Measurements from ENCODE around the gene NFATC1.

NFATC1 gene

DNA sequence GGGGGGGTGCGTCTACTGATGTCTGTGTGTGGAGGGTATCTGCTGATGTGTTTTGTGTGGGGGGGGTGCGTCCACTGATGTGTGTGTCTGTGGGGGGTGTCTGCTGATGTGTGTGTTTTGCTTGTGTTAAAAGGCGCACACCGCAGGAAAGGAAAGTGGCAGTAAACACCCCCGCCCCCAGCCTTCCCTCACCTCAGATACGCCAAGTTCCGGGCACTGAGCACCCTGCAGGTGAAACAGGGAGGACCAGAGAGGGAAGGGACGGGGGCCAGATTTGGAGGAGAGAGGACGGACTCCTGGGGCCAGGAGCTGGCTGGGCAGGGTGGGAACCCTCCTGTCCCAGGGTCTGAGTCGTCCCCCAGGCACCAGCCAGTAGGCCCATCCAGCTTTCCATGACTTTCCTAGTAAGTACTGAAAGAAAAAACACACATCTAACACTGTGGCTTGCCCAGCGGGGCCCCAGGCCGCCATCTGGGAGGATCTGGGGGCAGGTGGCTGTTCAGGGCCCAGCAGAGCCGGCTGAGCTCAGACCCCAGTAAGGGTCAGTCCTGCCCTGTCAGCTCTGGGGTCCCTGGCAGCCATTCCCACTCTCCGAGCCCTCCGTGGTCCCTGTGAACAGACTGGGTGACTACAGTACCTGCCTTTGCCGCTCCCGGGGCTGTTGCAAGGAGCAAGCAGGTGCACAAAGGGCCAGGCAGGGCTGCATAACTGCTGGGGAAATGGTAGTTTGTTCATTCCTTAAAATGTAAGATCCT is 126.9 kb downstream of the NFATC1 start:
- H3K4me3 ChIP-seq (ENCODE audit: low read depth, low read length): no peak overlapping the region
- no peak for DNase-seq (ENCODE audit: low read depth)
- TF ChIP-seq, protein P1, sequence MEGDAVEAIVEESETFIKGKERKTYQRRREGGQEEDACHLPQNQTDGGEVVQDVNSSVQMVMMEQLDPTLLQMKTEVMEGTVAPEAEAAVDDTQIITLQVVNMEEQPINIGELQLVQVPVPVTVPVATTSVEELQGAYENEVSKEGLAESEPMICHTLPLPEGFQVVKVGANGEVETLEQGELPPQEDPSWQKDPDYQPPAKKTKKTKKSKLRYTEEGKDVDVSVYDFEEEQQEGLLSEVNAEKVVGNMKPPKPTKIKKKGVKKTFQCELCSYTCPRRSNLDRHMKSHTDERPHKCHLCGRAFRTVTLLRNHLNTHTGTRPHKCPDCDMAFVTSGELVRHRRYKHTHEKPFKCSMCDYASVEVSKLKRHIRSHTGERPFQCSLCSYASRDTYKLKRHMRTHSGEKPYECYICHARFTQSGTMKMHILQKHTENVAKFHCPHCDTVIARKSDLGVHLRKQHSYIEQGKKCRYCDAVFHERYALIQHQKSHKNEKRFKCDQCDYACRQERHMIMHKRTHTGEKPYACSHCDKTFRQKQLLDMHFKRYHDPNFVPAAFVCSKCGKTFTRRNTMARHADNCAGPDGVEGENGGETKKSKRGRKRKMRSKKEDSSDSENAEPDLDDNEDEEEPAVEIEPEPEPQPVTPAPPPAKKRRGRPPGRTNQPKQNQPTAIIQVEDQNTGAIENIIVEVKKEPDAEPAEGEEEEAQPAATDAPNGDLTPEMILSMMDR (IDR thresholded peaks at IDR 0.05; ENCODE audit: low read depth, low read length, missing control alignments): no peak
- in situ Hi-C loops (cut with HindIII; ENCODE audit: low sequenced_read_pairs): no loop called here

DNA sequence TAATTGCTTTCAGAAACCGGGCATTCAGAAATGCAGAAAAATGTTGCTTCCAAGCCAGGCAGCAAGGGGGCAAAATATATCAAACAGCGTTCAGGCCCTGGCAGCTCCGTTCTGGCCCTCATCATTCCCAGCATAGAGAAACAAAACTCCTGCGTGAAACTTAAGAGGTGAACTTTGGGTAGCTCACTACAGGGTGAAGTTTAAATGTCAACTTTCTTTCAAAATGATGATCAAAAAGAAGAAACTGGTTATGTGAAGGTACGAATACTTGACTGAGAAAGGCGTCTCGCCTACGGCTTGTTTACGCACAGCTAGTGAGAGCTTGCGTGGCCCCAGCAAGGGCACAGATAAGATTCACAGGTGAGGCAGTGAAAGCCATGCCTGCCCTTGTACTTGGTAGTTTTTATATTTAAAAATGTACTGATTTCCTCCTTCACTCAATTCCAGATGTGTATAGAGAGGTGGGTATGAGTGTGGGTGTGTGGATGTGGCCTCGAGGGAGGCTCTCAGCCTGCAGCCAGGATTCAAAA is 127.5 kb downstream of the NFATC1 start:
- H3K4me3 ChIP-seq (ENCODE audit: low read depth, low read length): no peak overlapping the region
- no peak for DNase-seq (ENCODE audit: low read depth)
- in situ Hi-C loops (cut with HindIII; ENCODE audit: low sequenced_read_pairs): no loop called here

DNA sequence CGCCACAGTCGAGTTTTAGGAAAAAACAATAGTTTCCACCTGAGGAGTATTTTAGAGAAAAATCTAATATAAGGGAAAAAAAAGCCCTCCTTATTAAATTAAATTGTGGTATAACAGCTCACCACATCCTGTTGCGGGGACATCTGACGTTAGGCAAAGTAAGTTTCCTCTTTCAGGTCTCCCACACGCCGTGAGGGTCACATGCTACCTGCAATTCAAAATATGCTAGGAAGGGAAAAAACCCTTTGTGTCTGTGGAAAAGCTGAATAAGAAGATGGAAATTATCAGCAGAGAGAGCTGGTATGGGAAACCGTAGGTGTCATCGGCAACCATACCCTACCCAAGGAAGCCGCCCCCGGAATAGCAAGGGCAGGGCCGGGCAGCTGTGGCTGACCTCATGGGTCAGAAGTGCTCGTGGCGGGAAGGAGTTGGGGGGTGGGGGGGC is 128.0 kb downstream of the NFATC1 start:
- no peak overlapping the region for H3K4me3 ChIP-seq (ENCODE audit: low read depth, low read length)
- TF ChIP-seq, protein P1 (IDR thresholded peaks at IDR 0.05; ENCODE audit: low read depth, low read length, missing control alignments): no peak
- DNase-seq (ENCODE audit: low read depth): no peak
- in situ Hi-C loops (cut with HindIII; ENCODE audit: low sequenced_read_pairs): no loop called here

More for the DNA sequence above, 127.5 kb downstream of the NFATC1 start:
- TF ChIP-seq, protein P1 (IDR thresholded peaks at IDR 0.05; ENCODE audit: low read depth, low read length, missing control alignments): no peak

DNA sequence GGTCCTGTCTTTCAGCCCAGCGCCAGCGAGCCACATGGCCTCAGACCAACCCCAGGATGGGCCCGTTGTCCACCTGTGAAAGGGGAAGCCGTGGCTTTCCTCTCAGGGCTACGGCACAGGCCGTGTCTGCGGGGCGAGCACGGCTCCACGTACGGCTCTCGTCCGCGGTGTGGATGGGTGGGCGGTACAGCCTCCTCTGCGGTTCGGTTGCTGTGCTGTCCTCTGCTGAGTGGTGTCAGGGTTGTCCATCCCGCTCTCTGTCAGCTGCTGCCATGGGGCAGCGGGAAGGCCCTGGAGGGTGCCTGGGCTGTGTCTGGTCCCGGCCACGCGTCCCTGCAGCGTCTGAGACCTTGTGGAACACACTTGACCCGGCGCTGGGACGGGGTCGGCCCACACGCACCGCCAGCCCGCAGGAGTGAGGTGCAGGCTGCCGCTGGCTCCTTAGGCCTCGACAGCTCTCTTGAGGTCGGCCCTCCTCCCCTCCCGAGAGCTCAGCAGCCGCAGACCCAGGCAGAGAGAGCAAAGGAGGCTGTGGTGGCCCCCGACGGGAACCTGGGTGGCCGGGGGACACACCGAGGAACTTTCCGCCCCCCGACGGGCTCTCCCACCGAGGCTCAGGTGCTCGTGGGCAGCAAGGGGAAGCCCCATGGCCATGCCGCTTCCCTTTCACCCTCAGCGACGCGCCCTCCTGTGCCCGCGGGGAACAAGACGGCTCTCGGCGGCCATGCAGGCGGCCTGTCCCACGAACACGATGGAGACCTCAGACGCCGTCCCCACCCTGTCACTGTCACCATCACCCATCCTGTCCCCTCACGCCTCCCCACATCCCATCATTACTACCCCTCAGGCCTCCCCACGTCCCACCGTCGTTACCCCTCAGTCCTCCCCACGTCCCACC is 128.7 kb downstream of the NFATC1 start:
- in situ Hi-C loops (cut with HindIII; ENCODE audit: low sequenced_read_pairs): no loop called here
- TF ChIP-seq, protein P1 (IDR thresholded peaks at IDR 0.05; ENCODE audit: low read depth, low read length, missing control alignments): no peak
- H3K4me3 ChIP-seq (ENCODE audit: low read depth, low read length): no peak overlapping the region
- no peak for DNase-seq (ENCODE audit: low read depth)

DNA sequence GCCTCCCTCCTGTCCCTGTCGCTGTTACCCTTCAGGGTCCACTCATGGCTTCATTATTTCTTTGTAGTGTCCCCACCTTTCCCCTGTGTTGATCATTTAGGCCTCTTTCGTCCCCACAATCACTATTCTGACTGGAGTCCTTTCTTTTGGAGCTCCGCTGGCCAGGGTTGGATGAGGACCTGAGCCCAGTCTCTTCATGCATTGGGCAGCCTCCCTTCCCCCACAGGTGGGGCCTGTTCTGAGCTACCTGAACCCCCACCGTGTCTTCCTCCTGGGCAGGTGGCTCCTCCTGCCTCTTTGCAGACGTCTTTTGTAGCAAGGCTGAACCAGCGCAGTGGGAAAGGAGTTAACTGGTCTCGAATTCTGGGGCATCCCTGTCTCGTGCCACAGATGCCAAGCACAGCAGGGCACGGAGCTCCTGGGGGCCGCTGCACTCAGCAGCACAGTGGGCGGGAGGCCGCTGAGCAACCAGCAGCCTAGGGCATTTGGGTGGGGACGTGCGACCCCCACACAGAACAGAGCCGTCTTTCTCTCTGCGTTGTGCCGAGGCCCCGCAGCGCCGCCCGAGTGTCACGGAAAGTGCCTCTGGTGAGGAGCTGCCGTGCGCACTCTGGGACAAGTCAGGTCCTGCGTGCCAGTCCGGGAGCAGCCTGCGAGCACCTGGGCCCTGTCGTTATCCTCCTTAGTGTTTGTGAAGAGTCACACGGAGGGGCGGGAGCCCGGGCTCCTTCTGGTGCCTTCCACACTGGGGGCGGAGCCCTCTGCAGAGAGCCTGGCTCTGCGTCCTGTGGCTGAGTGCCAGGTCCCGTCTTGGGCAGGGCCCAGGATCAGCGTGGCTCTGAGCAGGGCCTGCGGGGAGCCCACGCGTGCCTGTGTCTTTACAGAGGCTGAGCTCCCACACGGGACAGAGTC is 130.1 kb downstream of the NFATC1 start:
- no peak overlapping the region for H3K4me3 ChIP-seq (ENCODE audit: low read depth, low read length)
- TF ChIP-seq, protein P1 (IDR thresholded peaks at IDR 0.05; ENCODE audit: low read depth, low read length, missing control alignments): no peak
- in situ Hi-C loops (cut with HindIII; ENCODE audit: low sequenced_read_pairs): no loop called here
- no peak for DNase-seq (ENCODE audit: low read depth)

Data from astrocyte of the cerebellum (primary cell).